ENCODE measurements around the gene FAM47E.
"Not testable (repeated sequence)": the region's sequence is repeated elsewhere in the genome, so short reads cannot be mapped to it uniquely, and the experiment has no call there.

The FAM47E gene

GRCh38 chr4:76226418-76226817, 25.1 kb upstream of the FAM47E start:
- DNase-seq = no peak

- no peak for DNase-seq
Observed at GRCh38 chr4:76232681-76233080, 18.8 kb upstream of the FAM47E start.

GRCh38 chr4:76233083-76233482, 18.4 kb upstream of the FAM47E start:
- no peak for DNase-seq

- no peak for DNase-seq
Observed at GRCh38 chr4:76233529-76233928, 18.0 kb upstream of the FAM47E start.

- no peak for DNase-seq
Observed at GRCh38 chr4:76233967-76234678, 17.4 kb upstream of the FAM47E start.

GRCh38 chr4:76234679-76235044, 16.9 kb upstream of the FAM47E start:
- DNase-seq = no peak

- no peak for DNase-seq
Observed at GRCh38 chr4:76235407-76235806, 16.1 kb upstream of the FAM47E start.

GRCh38 chr4:76235915-76236314, 15.6 kb upstream of the FAM47E start:
- no peak for DNase-seq

GRCh38 chr4:76238236-76238635, 13.3 kb upstream of the FAM47E start:
- no peak for DNase-seq

- DNase-seq = no peak
Observed at GRCh38 chr4:76238701-76239100, 12.8 kb upstream of the FAM47E start.

GRCh38 chr4:76240236-76240635, 11.3 kb upstream of the FAM47E start:
- DNase-seq = no peak

- not testable (repeated sequence) for DNase-seq
Observed at GRCh38 chr4:76243877-76244276, 7.6 kb upstream of the FAM47E start.

- no peak for DNase-seq
Observed at GRCh38 chr4:76246025-76246424, 5.5 kb upstream of the FAM47E start.

- DNase-seq = no peak
Observed at GRCh38 chr4:76246852-76247251, 4.7 kb upstream of the FAM47E start.

- no peak for DNase-seq
Observed at GRCh38 chr4:76250962-76251361, 559 bp upstream of the FAM47E start.

- DNase-seq = no peak
Observed at GRCh38 chr4:76252271-76252653, 741 bp downstream of the FAM47E start.

GRCh38 chr4:76253511-76253910, 2.0 kb downstream of the FAM47E start:
- no peak for DNase-seq

- DNase-seq = no peak
Observed at GRCh38 chr4:76256032-76256431, 4.5 kb downstream of the FAM47E start.

- DNase-seq = no peak
Observed at GRCh38 chr4:76256968-76257367, 5.4 kb downstream of the FAM47E start.

GRCh38 chr4:76257824-76258223, 6.3 kb downstream of the FAM47E start:
- DNase-seq = no peak

GRCh38 chr4:76260571-76260970, 9.1 kb downstream of the FAM47E start:
- DNase-seq = no peak

- DNase-seq = no peak
Observed at GRCh38 chr4:76265631-76266218, 14.2 kb downstream of the FAM47E start.

GRCh38 chr4:76266627-76267026, 15.1 kb downstream of the FAM47E start:
- no peak for DNase-seq

GRCh38 chr4:76267811-76268210, 16.3 kb downstream of the FAM47E start:
- DNase-seq = no peak
